Left ventricle myocardium superior (tissue), 1 donor: ENCODE results near the gene GPS2. TPM values are rescaled to one million over a fixed set of nuclear protein-coding genes. Genes with fewer than 3 reads are reported as not detected.

ENCODE experiments used
- ATAC-seq: fragments of 200-7000 bp; cut with Tn5 transposase; one replicate; pipeline ENCODE4 v1.9.1; 2020; ENCODE audit warnings: mild to moderate bottlenecking, moderate library complexity
- DNase-seq: peaks from one replicate; pipeline ENCODE4 v3.0.0-alpha.2; 2020
- intact Hi-C: fragments of 100-400 bp; cut with micrococcal nuclease; formaldehyde crosslinking; loops from one replicate; pipeline ENCODE4 v1.11.0; 2022
- total RNA-seq: library from RNA; stranded (reverse); fragmentation: NEBNext Ultra II Directional; extraction: Animal tissue kit (Norgen Biotek cat#: 25700); gene quantifications from one replicate; pipeline ENCODE4 v1.2.1, GENCODE V29; 2021
- donor health status: DM: no; HTN: yes; CAD: no; lungs with severe emphysema.

The GPS2 gene
- total RNA-seq, 1 donor from 2014 or later = 75.0 TPM

DNA sequence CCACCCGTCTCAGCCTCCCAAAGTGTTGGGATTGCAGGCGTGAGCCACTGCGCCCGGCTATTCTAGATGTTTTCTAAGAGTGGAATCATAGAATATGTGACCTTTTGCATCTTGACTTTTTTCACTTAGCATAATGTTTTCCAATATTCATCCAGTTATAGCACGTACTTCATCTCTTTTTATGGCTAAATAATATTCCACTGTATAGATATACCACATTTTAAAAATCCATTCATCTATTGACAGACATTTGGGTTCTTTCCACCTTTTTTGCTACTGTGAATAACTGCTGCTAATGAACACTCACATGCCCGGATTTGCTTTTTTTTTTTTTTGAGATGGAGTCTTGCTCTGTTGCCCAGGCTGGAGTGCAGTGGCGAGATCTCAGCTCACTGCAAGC lies 11.0 kb downstream of the GPS2 start:
- ATAC-seq (no peak), DNase-seq (no peak)
- intact Hi-C loops = no loop called here

- peak; percentile 88 for ATAC-seq
- intact Hi-C loops = loop anchor here (2.0 kb wide), 1 partner anchor 16 kb away; the partner anchor contains the start of gene SLC2A4
- peak; percentile 93 for DNase-seq
These were observed 18.8 kb downstream of the GPS2 start for GRCh38 chr17:7296189-7296861.

- no peak for ATAC-seq
- DNase-seq = no peak
- intact Hi-C loops = loop anchor here (2.0 kb wide), 1 partner anchor 15 kb away; the partner anchor contains the start of gene SLC2A4
These were observed 19.7 kb downstream of the GPS2 start for GRCh38 chr17:7295230-7296180.

DNA sequence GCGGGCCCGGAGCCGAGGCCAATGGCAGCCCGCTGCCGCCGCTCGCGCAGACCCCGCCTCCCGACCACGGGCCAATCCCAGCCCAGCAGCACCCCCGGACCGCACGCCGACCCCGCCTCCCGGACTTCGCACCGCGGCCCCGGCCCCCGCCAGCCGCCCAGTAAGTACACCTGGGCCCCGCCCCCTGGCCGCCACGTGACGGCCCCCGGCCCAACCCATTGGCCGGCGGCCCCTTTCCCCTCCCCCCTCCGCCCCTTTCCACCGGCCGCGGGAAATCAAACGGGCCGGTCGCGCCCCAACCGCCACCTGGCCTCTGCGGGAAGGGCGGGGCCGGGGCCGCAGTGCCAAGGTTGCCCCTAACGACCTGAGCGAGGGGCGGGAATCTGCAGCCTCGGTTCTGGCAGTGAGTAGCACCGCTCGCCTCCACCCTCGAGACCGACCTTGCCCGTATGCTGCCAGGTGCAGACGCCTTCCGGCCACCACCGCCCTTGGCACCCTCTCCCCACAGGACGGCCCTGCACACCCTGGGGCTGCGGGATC lies 20.5 kb downstream of the GPS2 start, which contains the start of gene YBX2:
TSS of gene YBX2 (minus strand) at position 26 of the 540 bp plus-strand sequence. CDS start 139 bp downstream, outside the sequence.
- peak; percentile 36 for ATAC-seq
- intact Hi-C loops = no loop called here
- peak; percentile 83 for DNase-seq

DNA sequence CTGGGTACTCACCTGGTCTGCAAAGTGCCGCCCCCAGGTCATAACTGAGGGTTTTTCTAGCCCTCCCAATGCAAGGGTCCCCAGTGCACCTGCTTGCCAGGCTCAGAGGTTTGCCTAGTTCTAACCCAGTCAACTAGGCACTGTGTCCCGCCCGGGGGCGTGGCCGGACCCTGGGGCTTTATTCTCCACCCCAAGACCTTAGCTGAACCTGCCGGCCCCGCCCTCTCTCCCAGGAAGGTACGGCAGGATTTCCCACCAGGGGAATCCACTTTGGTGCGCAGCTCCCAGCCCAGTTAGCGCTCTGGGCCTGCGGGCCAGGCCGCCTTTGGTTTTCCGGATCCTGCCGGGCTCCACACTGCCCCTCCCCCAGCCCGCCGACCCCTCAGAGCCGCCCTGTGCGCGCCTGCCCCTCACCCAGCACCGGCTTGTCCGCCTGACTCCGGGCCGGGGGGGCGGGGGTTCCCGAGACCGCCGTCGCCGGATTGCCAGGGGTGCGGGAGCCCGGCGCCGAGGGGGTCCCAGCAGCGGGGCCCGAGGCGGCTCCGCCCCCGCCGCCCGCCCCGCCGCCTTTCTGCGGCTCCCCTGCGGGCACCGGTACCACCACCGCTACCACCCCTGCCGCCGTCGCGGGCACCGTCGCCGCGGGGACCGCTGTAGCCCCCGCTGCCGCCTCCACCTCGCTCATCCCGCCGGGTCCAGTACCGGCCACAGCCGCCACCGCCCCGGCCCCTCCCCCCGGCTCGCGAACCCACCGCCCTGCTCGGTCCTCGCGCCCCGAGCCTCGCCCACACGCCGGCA lies 21.1 kb downstream of the GPS2 start:
- ATAC-seq (no peak), DNase-seq (peak; percentile 52)
- intact Hi-C loops = no loop called here

GRCh38 chr17:7293159-7293558 lies 22.0 kb downstream of the GPS2 start:
- intact Hi-C loops = no loop called here
- ATAC-seq (no peak), DNase-seq (no peak)

DNA sequence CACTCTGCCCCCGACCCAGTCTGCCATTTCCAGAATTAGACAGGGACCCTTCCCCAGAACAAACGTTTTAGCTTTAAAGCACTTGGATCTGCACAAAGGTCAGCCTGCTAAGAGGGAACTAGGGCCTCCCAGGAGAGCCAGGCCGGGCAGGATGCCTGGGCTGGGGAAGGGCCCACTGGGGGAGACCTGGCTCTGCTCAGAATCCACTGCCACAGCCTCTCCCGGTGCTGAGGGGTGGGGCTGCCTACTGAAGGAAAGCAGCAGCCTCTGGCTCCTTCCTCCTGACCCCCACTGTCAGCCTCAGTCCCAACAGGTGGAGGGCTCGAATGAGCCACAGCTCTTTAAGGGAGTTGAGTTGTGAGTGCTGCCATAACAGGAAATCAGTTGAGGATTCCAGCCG lies 22.4 kb downstream of the GPS2 start:
- ATAC-seq = no peak
- DNase-seq = peak; percentile 48

GRCh38 chr17:7292194-7292593 lies 23.0 kb downstream of the GPS2 start:
- intact Hi-C loops = no loop called here
- ATAC-seq (no peak), DNase-seq (no peak)

More for the DNA sequence above, 22.4 kb downstream of the GPS2 start:
- intact Hi-C loops = no loop called here

DNA sequence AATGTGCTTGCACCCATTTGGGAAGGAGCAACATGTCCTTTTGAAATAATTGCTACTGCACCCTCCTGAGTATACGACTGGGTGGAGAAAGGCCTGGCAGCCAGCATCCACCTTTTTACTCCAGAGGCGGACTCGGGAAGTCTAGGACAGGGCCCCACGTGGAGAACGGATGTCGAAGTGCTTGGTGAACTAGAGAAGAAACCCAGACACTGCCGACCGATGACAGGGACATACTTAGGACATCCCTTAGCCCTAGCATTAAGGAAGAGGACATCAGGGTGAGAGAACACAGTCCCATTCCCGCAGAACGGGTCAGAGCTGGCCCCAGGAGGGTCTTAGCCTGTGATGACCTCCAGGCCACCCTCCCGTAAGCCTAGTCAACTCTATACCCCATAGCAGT lies 24.5 kb downstream of the GPS2 start:
- ATAC-seq = no peak
- intact Hi-C loops = no loop called here
- DNase-seq = no peak

- intact Hi-C loops = no loop called here
- DNase-seq = peak; percentile 26
- no peak for ATAC-seq
These were observed 25.0 kb downstream of the GPS2 start for GRCh38 chr17:7290166-7290565.

DNA sequence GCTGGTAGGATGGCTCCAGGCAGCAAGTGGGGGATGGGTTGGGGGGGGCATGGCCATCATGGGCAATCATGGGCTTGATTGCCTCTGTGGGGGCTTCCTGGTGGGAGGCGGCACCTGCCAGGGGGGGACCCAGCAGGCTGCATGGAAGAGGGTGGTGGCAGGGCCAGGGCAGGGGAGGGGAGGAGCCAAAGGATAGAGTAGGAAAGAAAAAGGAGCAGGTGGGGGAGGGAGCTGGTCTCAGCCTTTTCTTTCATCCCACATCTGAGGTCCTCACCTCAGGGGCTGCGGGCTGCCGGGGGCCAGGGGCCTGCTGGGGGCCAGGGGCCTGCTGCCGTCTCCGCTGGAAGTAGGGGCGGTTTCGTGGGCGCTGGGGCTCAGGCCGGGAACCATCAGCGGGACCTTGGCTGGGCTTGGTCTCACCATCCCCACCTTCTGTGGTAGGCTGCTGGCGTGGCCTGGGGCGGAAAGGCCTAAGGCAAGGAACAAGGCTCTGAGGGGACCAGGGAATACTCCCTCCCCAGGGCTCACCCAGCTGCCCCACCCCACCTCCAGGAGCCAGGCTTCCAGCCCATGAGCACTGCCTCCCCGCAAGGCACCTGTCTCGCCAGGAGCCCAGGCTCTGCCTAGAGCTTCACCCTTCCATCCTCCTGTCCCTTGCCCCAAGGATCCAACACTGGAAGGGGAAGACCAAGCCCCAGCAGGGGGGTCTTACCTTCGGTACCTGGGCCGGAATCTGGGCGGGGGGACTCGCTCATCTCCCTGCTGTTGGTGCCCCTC lies 25.7 kb downstream of the GPS2 start:
- DNase-seq (peak; percentile 37), ATAC-seq (peak; percentile 33)
- intact Hi-C loops = no loop called here

- DNase-seq = no peak
- no peak for ATAC-seq
- intact Hi-C loops = no loop called here
These were observed 29.5 kb downstream of the GPS2 start for GRCh38 chr17:7285679-7286078.

DNA sequence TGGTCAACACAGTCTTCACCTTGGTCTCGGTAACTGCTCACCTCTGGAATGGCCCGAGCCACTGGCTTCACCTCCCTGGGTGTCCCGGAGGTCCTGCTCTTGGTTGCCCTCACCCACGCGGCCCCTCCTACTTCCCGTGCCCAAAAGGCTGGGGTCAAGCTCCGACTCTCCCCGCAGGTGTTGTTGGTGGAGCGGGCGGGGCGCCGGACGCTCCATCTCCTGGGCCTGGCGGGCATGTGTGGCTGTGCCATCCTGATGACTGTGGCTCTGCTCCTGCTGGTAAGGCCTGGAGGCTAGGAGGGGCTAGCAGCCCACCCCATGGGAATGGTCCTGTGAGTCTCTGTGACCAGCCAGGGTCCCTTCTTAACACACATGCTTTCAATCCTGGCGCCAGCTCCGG lies 30.2 kb downstream of the GPS2 start:
- intact Hi-C loops = no loop called here
- ATAC-seq = no peak
- DNase-seq = no peak

DNA sequence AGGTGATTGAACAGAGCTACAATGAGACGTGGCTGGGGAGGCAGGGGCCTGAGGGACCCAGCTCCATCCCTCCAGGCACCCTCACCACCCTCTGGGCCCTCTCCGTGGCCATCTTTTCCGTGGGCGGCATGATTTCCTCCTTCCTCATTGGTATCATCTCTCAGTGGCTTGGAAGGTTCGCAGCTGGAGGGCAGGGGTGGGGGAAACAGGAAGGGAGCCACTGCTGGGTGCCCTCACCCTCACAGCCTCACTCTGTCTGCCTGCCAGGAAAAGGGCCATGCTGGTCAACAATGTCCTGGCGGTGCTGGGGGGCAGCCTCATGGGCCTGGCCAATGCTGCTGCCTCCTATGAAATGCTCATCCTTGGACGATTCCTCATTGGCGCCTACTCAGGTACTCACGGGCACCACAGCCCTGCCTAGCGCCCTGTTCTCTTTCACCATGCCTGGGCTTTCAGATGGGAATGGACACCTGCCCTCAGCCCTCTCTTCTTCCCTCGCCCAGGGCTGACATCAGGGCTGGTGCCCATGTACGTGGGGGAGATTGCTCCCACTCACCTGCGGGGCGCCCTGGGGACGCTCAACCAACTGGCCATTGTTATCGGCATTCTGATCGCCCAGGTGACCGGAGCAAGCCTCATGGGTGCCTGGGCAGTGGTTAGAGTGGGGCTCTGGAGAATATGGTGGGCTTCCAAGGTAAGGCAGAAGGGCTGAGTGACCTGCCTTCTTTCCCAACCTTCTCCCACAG lies 31.5 kb downstream of the GPS2 start:
- DNase-seq (no peak), ATAC-seq (no peak)
- intact Hi-C loops = no loop called here

DNA sequence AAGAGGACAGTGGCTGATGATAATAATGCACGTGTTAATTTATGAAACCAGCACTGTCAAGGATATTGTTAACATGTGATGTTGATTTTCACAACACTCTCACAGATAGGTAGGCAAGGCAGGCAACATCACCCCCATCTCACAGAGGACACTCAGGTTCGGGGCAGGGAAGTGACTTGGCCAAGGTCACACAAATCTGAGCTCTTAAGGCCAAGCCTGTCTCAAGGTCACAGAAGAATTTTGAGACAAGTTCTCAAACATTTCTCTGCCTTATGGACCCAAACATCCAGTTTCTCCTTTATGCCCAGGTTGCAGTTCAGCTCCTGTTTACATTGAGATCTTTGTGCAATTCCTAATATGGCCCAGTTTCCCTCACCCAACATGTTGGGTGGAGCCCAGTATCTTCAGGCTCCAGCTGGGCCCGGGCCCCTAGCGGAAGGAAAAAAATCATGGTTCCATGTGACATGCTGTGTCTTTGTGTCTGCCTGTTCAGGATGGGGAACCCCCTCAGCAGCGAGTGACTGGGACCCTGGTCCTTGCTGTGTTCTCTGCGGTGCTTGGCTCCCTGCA lies 32.3 kb downstream of the GPS2 start:
- ATAC-seq = no peak
- DNase-seq = no peak
- intact Hi-C loops = no loop called here

- intact Hi-C loops = loop anchor here (2.0 kb wide), 1 partner anchor 15 kb away; no protein-coding TSS in a partner anchor
- DNase-seq (peak; percentile 90), ATAC-seq (peak; percentile 69)
These were observed 33.0 kb downstream of the GPS2 start for GRCh38 chr17:7281953-7282751.
